Neural progenitor cell (in vitro differentiated cells): ENCODE results near the gene F8A1. TPM values are rescaled to one million over a fixed set of nuclear protein-coding genes. Genes with fewer than 3 reads are reported as not detected.
"Not testable (repeated sequence)": the region's sequence is repeated elsewhere in the genome, so short reads cannot be mapped to it uniquely, and the experiment has no call there.

Experiments used
- DNase-seq: peaks from one replicate; pipeline ENCODE4 v3.0.0-alpha.2; 2016; ENCODE audit warnings: low spot score
- H2AFZ ChIP-seq: fragments of 200-600 bp; sonication (generic); replicated peaks from 2 replicates; pipeline ENCODE4 v1.6.1; 2016; ENCODE audit warnings: antibody characterized with exemption
- H3F3A ChIP-seq: fragments of 200-600 bp; sonication (generic); 2 replicates; pipeline ENCODE4 v1.6.1; 2016; ENCODE audit warnings: antibody characterized with exemption, low read depth
- H3K27ac ChIP-seq: fragments of 200-600 bp; sonication (generic); 2 replicates; pipeline ENCODE4 v1.5.1; 2016; ENCODE audit warnings: mild to moderate bottlenecking
- H3K27me3 ChIP-seq: fragments of 200-600 bp; sonication (generic); 2 replicates; pipeline ENCODE4 v1.6.1; 2016; ENCODE audit warnings: mild to moderate bottlenecking, moderate library complexity
- H3K36me3 ChIP-seq: fragments of 200-600 bp; sonication (generic); 2 replicates; pipeline ENCODE4 v1.5.1; 2016
- H3K4me1 ChIP-seq: fragments of 200-600 bp; sonication (generic); 2 replicates; pipeline ENCODE4 v1.6.1; 2016; ENCODE audit warnings: mixed run types
- H3K4me2 ChIP-seq: fragments of 200-600 bp; sonication (generic); 2 replicates; pipeline ENCODE4 v1.6.1; 2016
- H3K4me3 ChIP-seq: fragments of 200-600 bp; sonication (generic); 2 replicates; pipeline ENCODE4 v1.5.1; 2016
- H3K79me2 ChIP-seq: fragments of 200-600 bp; sonication (generic); 2 replicates; pipeline ENCODE4 v1.6.1; 2016; ENCODE audit warnings: low read depth
- H3K9ac ChIP-seq: fragments of 200-600 bp; sonication (generic); 2 replicates; pipeline ENCODE4 v1.6.1; 2016
- H3K9me3 ChIP-seq: fragments of 200-600 bp; sonication (generic); 2 replicates; pipeline ENCODE4 v1.5.1; 2016; ENCODE audit warnings: low read depth
- H4K20me1 ChIP-seq: fragments of 200-600 bp; sonication (generic); 2 replicates; pipeline ENCODE4 v1.6.1; 2016; ENCODE audit warnings: low read depth
- H3K27ac Mint-ChIP-seq: 3 replicates; pipeline ENCODE4 v1.8.0; 2021; ENCODE audit warnings: mixed read lengths
- H3K27me3 Mint-ChIP-seq: 2 replicates; pipeline ENCODE4 v1.8.0; 2022; ENCODE audit warnings: low read depth, mild to moderate bottlenecking, inconsistent platforms, moderate library complexity, mixed read lengths; ENCODE audit not compliant: insufficient read depth
- H3K36me3 Mint-ChIP-seq: 3 replicates; pipeline ENCODE4 v1.8.0; 2021; ENCODE audit warnings: mixed read lengths
- H3K4me1 Mint-ChIP-seq: 3 replicates; pipeline ENCODE4 v1.8.0; 2021; ENCODE audit warnings: mixed read lengths
- H3K4me3 Mint-ChIP-seq: 3 replicates; pipeline ENCODE4 v1.8.0; 2021; ENCODE audit warnings: mild to moderate bottlenecking, moderate library complexity, mixed read lengths
- H3K9me3 Mint-ChIP-seq: 3 replicates; pipeline ENCODE4 v1.8.0; 2020; ENCODE audit warnings: mixed read lengths
- EZH2 ChIP-seq: fragments of 200-600 bp; sonication (generic); IDR thresholded peaks from 2 replicates; pipeline ENCODE4 v1.6.1; 2017; ENCODE audit warnings: antibody characterized with exemption, mild to moderate bottlenecking, moderate library complexity
- EZH2phosphoT487 ChIP-seq: fragments of 200-600 bp; sonication (generic); IDR thresholded peaks from 2 replicates; pipeline ENCODE4 v1.6.1; 2017; ENCODE audit warnings: antibody characterized with exemption
- microRNA counts: library from miRNA; unstranded; fragments of <30 nt; microRNA quantifications from one replicate; lab custom pipeline; 2016
- microRNA-seq: library from miRNA; unstranded; fragments of <30 nt; microRNA quantifications from one replicate; pipeline ENCODE4, GENCODE V29; 2016
- small RNA-seq: library from RNA; depleted of rRNA; stranded (forward); fragments of <200 nt; gene quantifications from one replicate; pipeline ENCODE3, GENCODE V24; 2015
- total RNA-seq: library from RNA; depleted of rRNA; stranded (reverse); fragments of >200 nt; gene quantifications from 2 replicates; pipeline ENCODE4 v1.2.3, GENCODE V29; 2015; ENCODE audit warnings: low replicate concordance
- TF ChIP-seq, protein P1 (sequence below): fragments of 200-600 bp; sonication (generic); IDR thresholded peaks from 2 replicates; pipeline ENCODE4 v1.5.1; 2017; ENCODE audit warnings: antibody characterized with exemption, mild to moderate bottlenecking

The F8A1 gene
- total RNA-seq, 1 donor from 2014 or later: 5.5 TPM

GRCh38 chrX:154914052-154914451 lies 27.9 kb downstream of the F8A1 start:
- no peak overlapping the region for H3K4me3 Mint-ChIP-seq
- Histone ChIP-seq H3K9me3 (peaks cover 8% of the 10 kb centered on the region), H3K4me1 (no peaks in the 10 kb centered on the region), H2AFZ (no peak overlapping the region), H3K36me3 (no peaks in the 10 kb centered on the region), H4K20me1 (no peaks in the 10 kb centered on the region), H3K4me2 (no peak overlapping the region), H3K9ac (no peak overlapping the region), H3K27me3 (no peaks in the 10 kb centered on the region), H3K27ac (no peak overlapping the region), H3K79me2 (no peaks in the 10 kb centered on the region), H3K4me3 (no peak overlapping the region), H3F3A (no peaks in the 10 kb centered on the region)
- no peaks in the 10 kb centered on the region for H3K4me1 Mint-ChIP-seq
- H3K27ac Mint-ChIP-seq: no peak overlapping the region
- no peak for DNase-seq
- TF ChIP-seq, protein P1, sequence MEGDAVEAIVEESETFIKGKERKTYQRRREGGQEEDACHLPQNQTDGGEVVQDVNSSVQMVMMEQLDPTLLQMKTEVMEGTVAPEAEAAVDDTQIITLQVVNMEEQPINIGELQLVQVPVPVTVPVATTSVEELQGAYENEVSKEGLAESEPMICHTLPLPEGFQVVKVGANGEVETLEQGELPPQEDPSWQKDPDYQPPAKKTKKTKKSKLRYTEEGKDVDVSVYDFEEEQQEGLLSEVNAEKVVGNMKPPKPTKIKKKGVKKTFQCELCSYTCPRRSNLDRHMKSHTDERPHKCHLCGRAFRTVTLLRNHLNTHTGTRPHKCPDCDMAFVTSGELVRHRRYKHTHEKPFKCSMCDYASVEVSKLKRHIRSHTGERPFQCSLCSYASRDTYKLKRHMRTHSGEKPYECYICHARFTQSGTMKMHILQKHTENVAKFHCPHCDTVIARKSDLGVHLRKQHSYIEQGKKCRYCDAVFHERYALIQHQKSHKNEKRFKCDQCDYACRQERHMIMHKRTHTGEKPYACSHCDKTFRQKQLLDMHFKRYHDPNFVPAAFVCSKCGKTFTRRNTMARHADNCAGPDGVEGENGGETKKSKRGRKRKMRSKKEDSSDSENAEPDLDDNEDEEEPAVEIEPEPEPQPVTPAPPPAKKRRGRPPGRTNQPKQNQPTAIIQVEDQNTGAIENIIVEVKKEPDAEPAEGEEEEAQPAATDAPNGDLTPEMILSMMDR: no peak
- TF ChIP-seq EZH2phosphoT487: no peak
- no peak for TF ChIP-seq EZH2
- H3K27me3 Mint-ChIP-seq: no peaks in the 10 kb centered on the region
- peaks cover 3% of the 10 kb centered on the region for H3K36me3 Mint-ChIP-seq
- H3K9me3 Mint-ChIP-seq: peaks cover 35% of the 10 kb centered on the region

- Histone ChIP-seq H3K9me3 (peaks cover 8% of the 10 kb centered on the region), H3K36me3 (no peaks in the 10 kb centered on the region), H3K79me2 (no peaks in the 10 kb centered on the region), H3K9ac (no peak overlapping the region), H3K4me3 (no peak overlapping the region), H3K4me1 (no peaks in the 10 kb centered on the region), H4K20me1 (no peaks in the 10 kb centered on the region), H3K27me3 (no peaks in the 10 kb centered on the region), H2AFZ (peak overlapping the region; percentile 76), H3K27ac (no peak overlapping the region), H3K4me2 (peak overlapping the region; percentile 54), H3F3A (no peaks in the 10 kb centered on the region)
- peaks cover 15% of the 10 kb centered on the region for H3K9me3 Mint-ChIP-seq
- DNase-seq: peak; percentile 73
- peak overlapping the region; percentile 59 for H3K4me3 Mint-ChIP-seq
- TF ChIP-seq, protein P1: peak; percentile 65
- no peak for TF ChIP-seq EZH2
- H3K27me3 Mint-ChIP-seq: no peaks in the 10 kb centered on the region
- H3K27ac Mint-ChIP-seq: no peak overlapping the region
- no peaks in the 10 kb centered on the region for H3K4me1 Mint-ChIP-seq
- H3K36me3 Mint-ChIP-seq: peaks cover 3% of the 10 kb centered on the region
These were observed 31.9 kb downstream of the F8A1 start for GRCh38 chrX:154918060-154918483.

GRCh38 chrX:154924771-154925170 lies 38.6 kb downstream of the F8A1 start:
- H3K4me1 ChIP-seq, H3K9me3 Mint-ChIP-seq, H3K4me1 Mint-ChIP-seq, H2AFZ ChIP-seq, H3K27me3 ChIP-seq, H3K27me3 Mint-ChIP-seq, H3K36me3 Mint-ChIP-seq, H3K79me2 ChIP-seq, H3K9ac ChIP-seq, H3K27ac Mint-ChIP-seq, H3K4me2 ChIP-seq, H3K4me3 Mint-ChIP-seq, H3K4me3 ChIP-seq, H3F3A ChIP-seq, H3K27ac ChIP-seq, H3K36me3 ChIP-seq, H4K20me1 ChIP-seq, DNase-seq, H3K9me3 ChIP-seq: not testable (repeated sequence)

MicroRNAs encoded within 50 kb of the gene (microRNA counts, 767-probe panel; counts per million panel counts)
- 460 counts per million, percentile 90 among the panel's probes with 10 or more counts for microRNA hsa-miR-1184 (lab: Ali Mortazavi, UCI)

Small RNA genes within 50 kb of the gene (microRNA-seq; reads per million reads assigned to microRNA genes)
- gene MIR1184-1: not detected

Small RNA genes within 50 kb of the gene (small RNA-seq; reads per million reads assigned to genes)
- not detected for gene MIR1184-1

Other genes starting within 250 kb of the F8A1 start
- not detected in 2 replicates for gene CTAG2, start 232.8 kb upstream of the F8A1 start, total RNA-seq
- gene GAB3, start 135.3 kb upstream of the F8A1 start, total RNA-seq: not detected in 2 replicates
- 43.7 and 45.6 TPM in 2 replicates for gene DKC1, start 123.5 kb upstream of the F8A1 start, total RNA-seq
- 0.28 TPM in 1 of 2 replicates, not detected in the other for gene MPP1, start 80.9 kb upstream of the F8A1 start, total RNA-seq
- not detected in 2 replicates for gene SMIM9, start 51.7 kb upstream of the F8A1 start, total RNA-seq
- 4.8 and 9.8 TPM in 2 replicates for gene F8, start 136.4 kb downstream of the F8A1 start, total RNA-seq
- 58.8 and 70.9 TPM in 2 replicates for gene FUNDC2, start 140.5 kb downstream of the F8A1 start, total RNA-seq
- gene CMC4, start 184.8 kb downstream of the F8A1 start, total RNA-seq: 14.6 and 16.2 TPM in 2 replicates
- 1.2 and 1.4 TPM in 2 replicates for gene MTCP1, start 184.8 kb downstream of the F8A1 start, total RNA-seq
- 12.0 and 18.9 TPM in 2 replicates for gene BRCC3, start 185.2 kb downstream of the F8A1 start, total RNA-seq